Middle frontal gyrus (tissue), 1 donor: ENCODE results near the gene OPN4.

Source experiments
- DNase-seq: peaks from one replicate; pipeline ENCODE4 v3.0.0-alpha.2; 2015; ENCODE audit warnings: low spot score; ENCODE audit errors: extremely low spot score

Gene OPN4

GRCh38 chr10:86699125-86699524, 44.8 kb downstream of the OPN4 start:
- no peak for DNase-seq

GRCh38 chr10:86699541-86699940, 45.2 kb downstream of the OPN4 start:
- DNase-seq = no peak

GRCh38 chr10:86699991-86700840, 45.9 kb downstream of the OPN4 start:
- DNase-seq = no peak

- no peak for DNase-seq
Measured at GRCh38 chr10:86700851-86701617, 46.7 kb downstream of the OPN4 start.

GRCh38 chr10:86703176-86703575, 48.8 kb downstream of the OPN4 start:
- no peak for DNase-seq

GRCh38 chr10:86705139-86705538, 50.8 kb downstream of the OPN4 start:
- DNase-seq = no peak

- DNase-seq = no peak
Measured at GRCh38 chr10:86705905-86706304, 51.6 kb downstream of the OPN4 start.

GRCh38 chr10:86706401-86706841, 52.1 kb downstream of the OPN4 start:
- DNase-seq = no peak

- DNase-seq = no peak
Measured at GRCh38 chr10:86706977-86707376, 52.6 kb downstream of the OPN4 start.

- no peak for DNase-seq
Measured at GRCh38 chr10:86707505-86707904, 53.2 kb downstream of the OPN4 start.

GRCh38 chr10:86708068-86708782, 53.9 kb downstream of the OPN4 start:
- no peak for DNase-seq

- no peak for DNase-seq
Measured at GRCh38 chr10:86708783-86709380, 54.5 kb downstream of the OPN4 start.

- no peak for DNase-seq
Measured at GRCh38 chr10:86709396-86710185, 55.2 kb downstream of the OPN4 start.

GRCh38 chr10:86710987-86711512, 56.7 kb downstream of the OPN4 start:
- peak; percentile 80 for DNase-seq

- no peak for DNase-seq
Measured at GRCh38 chr10:86711513-86712316, 57.4 kb downstream of the OPN4 start.

- no peak for DNase-seq
Measured at GRCh38 chr10:86712317-86712707, 58.0 kb downstream of the OPN4 start.

GRCh38 chr10:86715156-86715795, 60.9 kb downstream of the OPN4 start:
- no peak for DNase-seq

- DNase-seq = no peak
Measured at GRCh38 chr10:86715836-86716235, 61.5 kb downstream of the OPN4 start.
